GM19193 (cell line): ENCODE results near the gene CCDC47.

ENCODE experiments used
- POLR2A ChIP-seq: IDR thresholded peaks from 4 replicates; pipeline ENCODE4 v1.6.1; 2011; ENCODE audit not compliant: insufficient read depth, insufficient read length; ENCODE audit errors: extremely low read depth

CCDC47 gene

GRCh38 chr17:63699638-63700527 is 73.5 kb downstream of the CCDC47 start, which contains the start of gene LIMD2:
TSS of gene LIMD2 (minus strand) at chr17:63700125. CDS start at chr17:63699298, 827 bp downstream.
- peak; percentile 72 for TF ChIP-seq POLR2A

GRCh38 chr17:63698886-63699637 is 74.3 kb downstream of the CCDC47 start:
- TF ChIP-seq POLR2A, result peak; percentile 56

GRCh38 chr17:63698381-63698885 is 75.0 kb downstream of the CCDC47 start:
- no peak for TF ChIP-seq POLR2A

GRCh38 chr17:63697341-63698286 is 75.8 kb downstream of the CCDC47 start:
- peak; percentile 77 for TF ChIP-seq POLR2A

GRCh38 chr17:63696381-63696961 is 76.9 kb downstream of the CCDC47 start:
- TF ChIP-seq POLR2A, result no peak

- peak; percentile 0 for TF ChIP-seq POLR2A
Measured at GRCh38 chr17:63695889-63696288, 77.5 kb downstream of the CCDC47 start.
